B cell (primary cell): Measurements from ENCODE around the gene FATE1. TPM values are rescaled to one million over a fixed set of nuclear protein-coding genes. Genes with fewer than 3 reads are reported as not detected.

Source experiments
- ATAC-seq: fragments of 200-7000 bp; cut with Tn5 transposase; one replicate; pipeline ENCODE4 v1.10.0; 2021; ENCODE audit warnings: low read depth, mild to moderate bottlenecking, moderate number of reproducible peaks, moderate library complexity
- CTCF ChIA-PET: fragments of 350-600 bp; sonication (Branson Sonifier 250); formaldehyde crosslinking; loops from one replicate; lab custom pipeline; 2021; ENCODE audit warnings: antibody characterized with exemption, inconsistent platforms; lab: Charles Lee
- POLR2A ChIA-PET: fragments of 350-600 bp; sonication (Branson Sonifier 250); formaldehyde crosslinking; loops from one replicate; lab custom pipeline; 2021; ENCODE audit warnings: antibody characterized with exemption; lab: Charles Lee
- DNase-seq: peaks from one replicate; pipeline ENCODE4 v3.0.0; 2013
- H2AFZ ChIP-seq: 2 replicates; pipeline ENCODE4 v1.6.1; 2012; ENCODE audit warnings: mild to moderate bottlenecking, low read depth, low read length; ENCODE audit not compliant: insufficient read depth, poor library complexity, severe bottlenecking
- H3K27ac ChIP-seq, 2 donors: 1 replicate in 1 of 2; 2 replicates in 1 of 2; pipeline ENCODE4 v1.5.1; 2012 to 2013; ENCODE audit warnings: low read length in 2 of 2, mild to moderate bottlenecking in 2 of 2, moderate library complexity in 1 of 2
- H3K27me3 ChIP-seq, 4 experiments: fragments of 200-600 bp in 1 of 4; sonication (generic) in 1 of 4; replicated peaks in 1 of 4; 1 replicate in 2 of 4; 2 replicates in 2 of 4; pipeline versions ENCODE4 v1.6.1 to v1.7.0; 2013 to 2016; ENCODE audit warnings: low read length in 3 of 4, mild to moderate bottlenecking in 2 of 4, mixed read lengths in 1 of 4, moderate library complexity in 1 of 4; ENCODE audit not compliant: insufficient read depth in 4 of 4, control insufficient read depth in 3 of 4; ENCODE audit errors: control extremely low read depth in 1 of 4
- H3K36me3 ChIP-seq, 2 experiments: replicated peaks in 1 of 2; 1 replicate in 1 of 2; 2 replicates in 1 of 2; pipeline versions ENCODE4 v1.6.1 to v1.7.1; 2013; ENCODE audit warnings: low read length in 1 of 2; ENCODE audit not compliant: insufficient read depth in 2 of 2, control insufficient read depth in 1 of 2; ENCODE audit errors: control extremely low read depth in 1 of 2, extremely low read depth in 1 of 2
- H3K4me1 ChIP-seq, 2 donors: fragments of 200-600 bp in 1 of 2; sonication (generic) in 1 of 2; 1 replicate in 1 of 2; 2 replicates in 1 of 2; pipeline versions ENCODE4 v1.5.1 to v1.6.1; 2013 to 2017; ENCODE audit warnings: low read length in 2 of 2; ENCODE audit not compliant: control insufficient read depth in 2 of 2, insufficient read depth in 2 of 2
- H3K4me2 ChIP-seq: replicated peaks from 2 replicates; pipeline ENCODE3; 2012; ENCODE audit warnings: mild to moderate bottlenecking, low read depth, low read length; ENCODE audit not compliant: poor library complexity, severe bottlenecking
- H3K4me3 ChIP-seq, 5 experiments: fragments of 200-600 bp in 1 of 5; sonication (generic) in 1 of 5; 1 replicate in 3 of 5; 2 replicates in 2 of 5; pipeline versions ENCODE4 v1.5.1 to v1.7.0; 2011 to 2016; ENCODE audit warnings: low read length in 4 of 5, mild to moderate bottlenecking in 4 of 5, low read depth in 2 of 5, control low read depth in 1 of 5, moderate library complexity in 1 of 5; ENCODE audit not compliant: insufficient read depth in 1 of 5; ENCODE audit errors: control extremely low read depth in 1 of 5, extremely low read depth in 1 of 5
- H3K79me2 ChIP-seq: fragments of 200-600 bp; sonication (generic); one replicate; pipeline ENCODE4 v1.6.0; 2016; ENCODE audit warnings: low read length; ENCODE audit not compliant: control insufficient read depth, insufficient read depth
- H3K9ac ChIP-seq: fragments of 200-600 bp; sonication (generic); 2 replicates; pipeline ENCODE4 v1.6.1; 2017; ENCODE audit warnings: mild to moderate bottlenecking, low read length, moderate library complexity
- H3K9me3 ChIP-seq, 3 donors: one replicate each; pipeline versions ENCODE4 v1.6.1 to v1.7.1; 2013; ENCODE audit warnings: low read length in 2 of 3; ENCODE audit not compliant: control insufficient read depth in 2 of 3, insufficient read depth in 1 of 3; ENCODE audit errors: control extremely low read depth in 1 of 3
- H4K20me1 ChIP-seq: 2 replicates; pipeline ENCODE4 v1.6.0; 2012; ENCODE audit warnings: mild to moderate bottlenecking, low read length; ENCODE audit not compliant: insufficient read depth, control insufficient read depth, poor library complexity, severe bottlenecking
- H3K27ac Mint-ChIP-seq: one replicate; pipeline ENCODE4 v1.8.0; 2021; ENCODE audit warnings: mixed read lengths
- H3K27me3 Mint-ChIP-seq: one replicate; pipeline ENCODE4 v1.8.0; 2021; ENCODE audit warnings: mixed read lengths
- H3K4me1 Mint-ChIP-seq: one replicate; pipeline ENCODE4 v1.8.0; 2021; ENCODE audit warnings: mixed read lengths
- H3K4me3 Mint-ChIP-seq: one replicate; pipeline ENCODE4 v1.8.0; 2021; ENCODE audit warnings: mixed read lengths
- H3K9me3 Mint-ChIP-seq: one replicate; pipeline ENCODE4 v1.8.0; 2022; ENCODE audit warnings: mixed read lengths; ENCODE audit not compliant: insufficient read depth
- EZH2 ChIP-seq: IDR thresholded peaks from 2 replicates; pipeline ENCODE4 v1.6.1; 2012; ENCODE audit warnings: borderline replicate concordance, low read depth, mild to moderate bottlenecking, moderate library complexity, low read length; ENCODE audit not compliant: insufficient read depth, poor library complexity, severe bottlenecking
- WGBS: methylation state at CpG from one replicate; pipeline ENCODE4 v1.1.5; 2013; ENCODE audit warnings: missing lambda C conversion rate; ENCODE audit not compliant: insufficient coverage; 5-methylcytosine and 5-hydroxymethylcytosine counted together
- intact Hi-C: fragments of 100-400 bp; cut with micrococcal nuclease; formaldehyde crosslinking; loops from one replicate; pipeline ENCODE4 v1.10.0; 2022
- polyA plus RNA-seq: library from polyadenylated mRNA; depleted of rRNA; stranded (reverse); fragments of >200 nt; gene quantifications from 2 replicates; pipeline ENCODE4 v1.2.3, GENCODE V29; 2012
- total RNA-seq, 2 donors: library from RNA; stranded (reverse); fragments of 120-200 nt in 1 of 2; gene quantifications; 1 replicate in 1 of 2; 2 replicates in 1 of 2; pipeline versions ENCODE4 v1.2.3 to v1.2.4, GENCODE V29; 2013 to 2022
- TF ChIP-seq, protein P1 (sequence below): fragments of 200-600 bp; IDR thresholded peaks from one replicate; pipeline ENCODE4 v1.8.0; 2022; ENCODE audit warnings: antibody characterized with exemption, mild to moderate bottlenecking

FATE1 gene
- total and polyA plus RNA-seq, 2 donors (not counting 1 experiment from before 2014, with no cell fraction given) = not detected

DNA sequence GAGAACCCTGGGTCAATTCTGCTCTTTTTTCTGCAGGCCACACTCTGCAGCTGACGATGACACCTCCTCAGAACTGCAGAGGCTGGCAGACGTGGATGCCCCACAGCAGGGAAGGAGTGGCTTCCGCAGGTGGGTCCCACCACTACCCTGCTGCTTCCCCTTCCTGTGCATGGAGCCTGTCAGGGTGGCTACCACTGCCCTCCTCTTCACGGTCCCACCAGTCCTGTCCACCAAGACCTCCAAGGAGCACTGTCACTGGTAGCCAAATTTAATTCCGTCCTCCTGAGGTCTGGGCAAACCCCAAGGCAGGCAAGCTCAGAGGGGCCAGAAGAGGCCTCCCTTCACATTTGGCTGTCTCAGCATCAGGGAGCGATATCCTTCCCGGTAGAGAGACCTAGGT, 22.9 kb downstream of the FATE1 start:
- no peaks in the 10 kb centered on the region for H3K9me3 ChIP-seq
- no peak for ATAC-seq
- no peaks in the 10 kb centered on the region for H3K36me3 ChIP-seq
- H4K20me1 ChIP-seq = no peaks in the 10 kb centered on the region
- TF ChIP-seq EZH2 = no peak
- TF ChIP-seq, protein P1, sequence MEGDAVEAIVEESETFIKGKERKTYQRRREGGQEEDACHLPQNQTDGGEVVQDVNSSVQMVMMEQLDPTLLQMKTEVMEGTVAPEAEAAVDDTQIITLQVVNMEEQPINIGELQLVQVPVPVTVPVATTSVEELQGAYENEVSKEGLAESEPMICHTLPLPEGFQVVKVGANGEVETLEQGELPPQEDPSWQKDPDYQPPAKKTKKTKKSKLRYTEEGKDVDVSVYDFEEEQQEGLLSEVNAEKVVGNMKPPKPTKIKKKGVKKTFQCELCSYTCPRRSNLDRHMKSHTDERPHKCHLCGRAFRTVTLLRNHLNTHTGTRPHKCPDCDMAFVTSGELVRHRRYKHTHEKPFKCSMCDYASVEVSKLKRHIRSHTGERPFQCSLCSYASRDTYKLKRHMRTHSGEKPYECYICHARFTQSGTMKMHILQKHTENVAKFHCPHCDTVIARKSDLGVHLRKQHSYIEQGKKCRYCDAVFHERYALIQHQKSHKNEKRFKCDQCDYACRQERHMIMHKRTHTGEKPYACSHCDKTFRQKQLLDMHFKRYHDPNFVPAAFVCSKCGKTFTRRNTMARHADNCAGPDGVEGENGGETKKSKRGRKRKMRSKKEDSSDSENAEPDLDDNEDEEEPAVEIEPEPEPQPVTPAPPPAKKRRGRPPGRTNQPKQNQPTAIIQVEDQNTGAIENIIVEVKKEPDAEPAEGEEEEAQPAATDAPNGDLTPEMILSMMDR = no peak
- H3K9ac ChIP-seq = no peak overlapping the region
- no peak overlapping the region for H2AFZ ChIP-seq
- DNase-seq = no peak
- ChIA-PET POLR2A (no interaction called here), CTCF (no interaction called here)
- Mint-ChIP-seq H3K27me3 (no peaks in the 10 kb centered on the region), H3K4me1 (no peaks in the 10 kb centered on the region), H3K4me3 (no peak overlapping the region), H3K27ac (no peak overlapping the region), H3K9me3 (no peaks in the 10 kb centered on the region)
- H3K4me1 ChIP-seq = no peaks in the 10 kb centered on the region
- 82% methylated on average over 4 of the region's 7 CpGs for WGBS
- no peaks in the 10 kb centered on the region for H3K27me3 ChIP-seq
- H3K27ac ChIP-seq = no peak overlapping the region
- H3K4me3 ChIP-seq = no peak overlapping the region
- no peaks in the 10 kb centered on the region for H3K79me2 ChIP-seq
- intact Hi-C loops = no loop called here
- no peak overlapping the region for H3K4me2 ChIP-seq

DNA sequence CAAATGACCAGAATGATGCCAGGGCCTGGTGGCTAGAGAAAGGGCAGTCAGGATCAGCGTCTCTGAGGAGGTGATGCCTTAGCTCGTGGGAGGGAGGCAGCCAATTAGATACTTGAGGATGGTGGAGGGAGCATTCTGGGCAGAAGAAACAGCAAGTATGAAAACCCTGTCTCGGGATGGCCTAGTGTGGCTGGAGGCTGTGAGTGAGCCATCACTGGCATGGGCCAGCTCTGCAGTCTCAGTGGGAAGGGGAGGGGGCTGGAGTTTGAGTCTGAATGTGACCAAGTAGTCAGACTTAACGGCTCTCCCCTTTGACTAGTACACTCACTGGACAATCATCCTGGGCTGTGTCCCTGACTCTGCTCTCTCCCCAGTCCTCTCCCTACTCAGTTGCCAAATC, 25.8 kb downstream of the FATE1 start:
- Histone ChIP-seq H3K4me3 (no peak overlapping the region), H3K9me3 (no peaks in the 10 kb centered on the region), H3K4me2 (no peak overlapping the region), H3K79me2 (no peaks in the 10 kb centered on the region), H3K9ac (no peak overlapping the region), H2AFZ (no peak overlapping the region), H3K4me1 (no peaks in the 10 kb centered on the region), H4K20me1 (no peaks in the 10 kb centered on the region), H3K36me3 (no peaks in the 10 kb centered on the region), H3K27ac (no peak overlapping the region), H3K27me3 (no peaks in the 10 kb centered on the region)
- CTCF ChIA-PET = no interaction called here
- POLR2A ChIA-PET = no interaction called here
- intact Hi-C loops = no loop called here
- Mint-ChIP-seq H3K4me1 (no peaks in the 10 kb centered on the region), H3K27ac (no peak overlapping the region), H3K4me3 (no peak overlapping the region), H3K9me3 (no peaks in the 10 kb centered on the region), H3K27me3 (no peaks in the 10 kb centered on the region)
- no peak for TF ChIP-seq EZH2
- TF ChIP-seq, protein P1 = no peak
- DNase-seq (no peak), ATAC-seq (no peak)
- no CpG with 5 or more reads among the region's 4 CpGs for WGBS
